ENCODE measurements around the gene SEC24C. TPM values are rescaled to one million over a fixed set of nuclear protein-coding genes. Genes with fewer than 3 reads are reported as not detected.

The SEC24C gene
- total RNA-seq, 2 experiments from 2014 or later, result 87.5 to 88.7 TPM

- no peak for TF ChIP-seq CTCF (IDR thresholded peaks at IDR 0.05)
- intact Hi-C loops (cut with micrococcal nuclease), result no loop called here
- Mint-ChIP-seq H3K4me1 (ENCODE audit: low read depth) (peaks cover 2% of the 10 kb centered on the region), H3K27ac (no peak overlapping the region), H3K36me3 (ENCODE audit: low read depth) (peaks cover 10% of the 10 kb centered on the region), H3K27me3 (no peaks in the 10 kb centered on the region), H3K4me3 (no peak overlapping the region), H3K9me3 (no peaks in the 10 kb centered on the region)
- ChIA-PET POLR2A (interaction anchor here (0.6 to 1.8 kb wide), 2 partner anchors 18 to 1393 kb away, joined by 3 to 5 read pairs; no protein-coding TSS in a partner anchor), CTCF (interaction anchor here (1.0 to 3.1 kb wide), 3 partner anchors 11 to 62 kb away, joined by 3 to 15 read pairs (median 4); no protein-coding TSS in a partner anchor)
- DNase-seq (no peak), ATAC-seq (no peak)
Measured at GRCh38 chr10:73816917-73817729, 73.0 kb downstream of the SEC24C start.

- H3K27me3 Mint-ChIP-seq, result no peaks in the 10 kb centered on the region
- ATAC-seq, result no peak
- no peak for DNase-seq
- ChIA-PET CTCF (interaction anchor here (2.1 kb wide), 1 partner anchor 62 kb away, joined by 8 read pairs; no protein-coding TSS in a partner anchor), POLR2A (interaction anchor here (1.8 kb wide), 1 partner anchor 17 kb away, joined by 5 read pairs; no protein-coding TSS in a partner anchor)
- H3K27ac Mint-ChIP-seq, result no peak overlapping the region
- intact Hi-C loops (cut with micrococcal nuclease), result no loop called here
- TF ChIP-seq CTCF (IDR thresholded peaks at IDR 0.05), result no peak
- no peak overlapping the region for H3K4me3 Mint-ChIP-seq
- no peaks in the 10 kb centered on the region for H3K4me1 Mint-ChIP-seq (ENCODE audit: low read depth)
- no peaks in the 10 kb centered on the region for H3K9me3 Mint-ChIP-seq
- H3K36me3 Mint-ChIP-seq (ENCODE audit: low read depth), result peaks cover 8% of the 10 kb centered on the region
Measured at GRCh38 chr10:73817826-73818225, 73.7 kb downstream of the SEC24C start.

GRCh38 chr10:73818402-73818801 lies 74.2 kb downstream of the SEC24C start:
- no peaks in the 10 kb centered on the region for H3K4me1 Mint-ChIP-seq (ENCODE audit: low read depth)
- no peak overlapping the region for H3K4me3 Mint-ChIP-seq
- H3K27me3 Mint-ChIP-seq, result no peaks in the 10 kb centered on the region
- no peaks in the 10 kb centered on the region for H3K9me3 Mint-ChIP-seq
- H3K27ac Mint-ChIP-seq, result no peak overlapping the region
- DNase-seq (no peak), ATAC-seq (no peak)
- intact Hi-C loops (cut with micrococcal nuclease), result no loop called here
- POLR2A ChIA-PET, result interaction anchor here (1.8 kb wide), 1 partner anchor 16 kb away, joined by 5 read pairs; no protein-coding TSS in a partner anchor
- peaks cover 4% of the 10 kb centered on the region for H3K36me3 Mint-ChIP-seq (ENCODE audit: low read depth)
- TF ChIP-seq CTCF (IDR thresholded peaks at IDR 0.05), result no peak
- CTCF ChIA-PET, result interaction anchor here (2.1 kb wide), 1 partner anchor 61 kb away, joined by 8 read pairs; no protein-coding TSS in a partner anchor

GRCh38 chr10:73819081-73819480 lies 74.9 kb downstream of the SEC24C start:
- Mint-ChIP-seq H3K4me3 (no peak overlapping the region), H3K27me3 (no peaks in the 10 kb centered on the region), H3K27ac (peak overlapping the region; percentile 9), H3K9me3 (no peaks in the 10 kb centered on the region), H3K4me1 (ENCODE audit: low read depth) (no peaks in the 10 kb centered on the region), H3K36me3 (ENCODE audit: low read depth) (peaks cover 3% of the 10 kb centered on the region)
- ATAC-seq (no peak), DNase-seq (no peak)
- CTCF ChIA-PET, result interaction anchor here (2.1 kb wide), 1 partner anchor 60 kb away, joined by 8 read pairs; no protein-coding TSS in a partner anchor
- intact Hi-C loops (cut with micrococcal nuclease), result no loop called here
- POLR2A ChIA-PET, result interaction anchor here (0.6 to 1.8 kb wide), 2 partner anchors 13 to 16 kb away, joined by 3 to 5 read pairs; no protein-coding TSS in a partner anchor
- TF ChIP-seq CTCF (IDR thresholded peaks at IDR 0.05), result no peak
